Fibroblast of pulmonary artery (primary cell): Measurements from ENCODE around the gene C20orf173.

Experiments used
- DNase-seq: peaks from one replicate; pipeline ENCODE4 v3.0.0-alpha.2; 2010; ENCODE audit warnings: low read depth
- H3K4me3 ChIP-seq: replicated peaks from 2 replicates; pipeline ENCODE4 v1.5.1; 2011; ENCODE audit warnings: low read depth, mild to moderate bottlenecking, control low read depth, low read length, moderate library complexity
- CTCF ChIP-seq: IDR thresholded peaks from 2 replicates; pipeline ENCODE4 v1.5.1; 2011; ENCODE audit warnings: mild to moderate bottlenecking, control low read depth, low read length, inconsistent platforms; ENCODE audit errors: missing control alignments

The C20orf173 gene

GRCh38 chr20:35502352-35502751 is 27.1 kb downstream of the C20orf173 start:
- no peak for TF ChIP-seq CTCF
- no peak overlapping the region for H3K4me3 ChIP-seq
- DNase-seq = no peak

DNA sequence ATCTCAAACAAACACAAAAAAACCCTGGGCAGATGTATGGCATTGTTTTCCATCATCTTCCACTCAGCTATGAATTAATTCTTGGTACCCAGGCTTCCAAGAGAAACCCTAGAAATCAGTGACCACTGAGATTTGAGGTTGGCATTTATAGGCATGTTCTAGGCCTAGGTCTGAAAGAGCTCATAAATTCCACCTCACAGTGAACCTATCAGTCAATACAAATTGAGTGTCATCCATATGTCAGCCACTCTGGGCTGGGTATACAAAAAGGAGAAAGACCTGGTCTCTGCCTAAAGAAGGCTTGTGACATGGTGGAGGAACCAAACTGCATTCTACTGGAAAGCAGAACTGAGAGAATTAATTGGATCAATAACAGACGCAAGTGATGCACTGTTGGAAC is 30.2 kb downstream of the C20orf173 start:
- DNase-seq = no peak
- no peak for TF ChIP-seq CTCF
- H3K4me3 ChIP-seq = no peak overlapping the region

- TF ChIP-seq CTCF = no peak
- DNase-seq = peak; percentile 24
- no peak overlapping the region for H3K4me3 ChIP-seq
Observed at GRCh38 chr20:35497780-35498189, 31.7 kb downstream of the C20orf173 start.

DNA sequence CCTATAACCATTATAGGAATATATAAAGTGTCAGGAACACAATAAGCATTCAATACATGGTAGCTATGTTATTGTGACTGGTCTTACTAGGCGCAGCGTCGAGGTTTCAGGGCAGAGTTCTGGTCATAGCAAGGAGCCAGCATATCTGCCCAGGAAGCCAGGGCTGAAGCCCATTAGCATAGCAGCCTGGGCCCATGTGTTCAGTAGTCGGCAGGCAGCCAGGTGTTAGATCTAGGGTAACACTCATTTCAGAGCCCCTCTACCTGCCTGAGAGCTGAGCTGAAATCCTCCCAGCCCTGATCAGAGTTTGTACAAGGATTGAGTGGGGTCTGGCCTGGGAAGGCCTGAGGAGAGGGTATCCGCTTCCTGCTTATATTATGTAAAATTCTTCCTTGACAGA is 32.1 kb downstream of the C20orf173 start:
- DNase-seq = no peak
- TF ChIP-seq CTCF = no peak
- no peak overlapping the region for H3K4me3 ChIP-seq

GRCh38 chr20:35496481-35496880 is 33.0 kb downstream of the C20orf173 start:
- no peak overlapping the region for H3K4me3 ChIP-seq
- DNase-seq = no peak
- no peak for TF ChIP-seq CTCF

DNA sequence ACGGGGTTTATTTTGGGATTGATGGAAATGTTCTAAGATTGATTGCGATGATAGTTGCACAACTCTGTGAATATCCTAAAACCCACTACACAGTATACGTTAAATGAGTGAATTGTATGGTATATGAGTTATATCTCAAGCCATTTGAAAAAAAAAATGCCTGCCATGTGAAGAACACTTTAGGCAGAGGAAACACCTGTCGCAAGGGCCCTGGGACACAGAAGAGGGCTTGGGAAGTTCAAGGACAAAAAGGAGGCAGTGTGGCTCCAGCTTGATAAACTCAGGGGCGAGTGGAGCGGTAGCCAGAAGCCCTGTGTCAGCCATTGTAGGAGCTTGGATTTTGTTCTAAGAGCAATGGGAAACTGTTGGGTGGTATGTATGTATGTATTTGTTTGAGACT is 37.1 kb downstream of the C20orf173 start:
- TF ChIP-seq CTCF = no peak
- no peak overlapping the region for H3K4me3 ChIP-seq

DNA sequence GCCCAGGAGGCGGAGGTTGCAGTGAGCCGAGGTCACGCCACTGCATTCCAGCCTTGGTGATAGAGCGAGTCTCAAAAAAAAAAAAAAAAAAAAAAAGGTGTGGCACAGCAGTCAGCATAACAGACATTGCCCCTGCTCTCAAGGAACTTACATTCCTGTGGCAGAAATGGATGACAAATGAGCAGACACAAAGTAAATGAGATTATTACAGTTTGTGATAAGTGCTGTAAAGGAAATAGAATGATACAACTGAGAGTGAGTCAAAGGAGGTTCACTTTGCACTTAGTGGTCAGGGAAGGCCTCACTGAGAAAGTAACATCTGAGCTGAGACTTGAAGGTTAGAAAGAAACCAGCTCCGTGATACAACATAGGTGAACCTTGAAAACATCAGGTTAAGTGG is 37.6 kb downstream of the C20orf173 start:
- H3K4me3 ChIP-seq = no peak overlapping the region
- DNase-seq = peak; percentile 8
- TF ChIP-seq CTCF = no peak

More for the DNA sequence above, 37.1 kb downstream of the C20orf173 start:
- DNase-seq = no peak
